ENCODE measurements around the gene MTMR1.

Gene MTMR1

GRCh38 chrX:150774798-150775568 is 81.8 kb downstream of the MTMR1 start:
- FAIRE-seq, result no peak
- no peak for DNase-seq (ENCODE audit: insufficient read length, low spot score)
- no peak for TF ChIP-seq CTCF (IDR thresholded peaks at IDR 0.05; ENCODE audit: insufficient read depth, missing control alignments)

GRCh38 chrX:150775569-150776350 is 82.6 kb downstream of the MTMR1 start:
- no peak for FAIRE-seq

GRCh38 chrX:150777328-150777992 is 84.3 kb downstream of the MTMR1 start:
- FAIRE-seq (no peak), DNase-seq (ENCODE audit: insufficient read length, low spot score) (no peak)
- no peak for TF ChIP-seq CTCF (IDR thresholded peaks at IDR 0.05; ENCODE audit: insufficient read depth, missing control alignments)

More at GRCh38 chrX:150775569-150776350, 82.6 kb downstream of the MTMR1 start:
- TF ChIP-seq CTCF (IDR thresholded peaks at IDR 0.05; ENCODE audit: insufficient read depth, missing control alignments), result no peak
- DNase-seq (ENCODE audit: insufficient read length, low spot score), result no peak

- FAIRE-seq (no peak), DNase-seq (ENCODE audit: insufficient read length, low spot score) (no peak)
- TF ChIP-seq CTCF (IDR thresholded peaks at IDR 0.05; ENCODE audit: insufficient read depth, missing control alignments), result no peak
These were observed 86.2 kb downstream of the MTMR1 start for GRCh38 chrX:150779385-150779784.

- no peak for TF ChIP-seq CTCF (IDR thresholded peaks at IDR 0.05; ENCODE audit: insufficient read depth, missing control alignments)
- DNase-seq (ENCODE audit: insufficient read length, low spot score) (no peak), FAIRE-seq (no peak)
These were observed 88.5 kb downstream of the MTMR1 start for GRCh38 chrX:150781677-150782076.

GRCh38 chrX:150790021-150790420 is 96.8 kb downstream of the MTMR1 start:
- FAIRE-seq (no peak), DNase-seq (ENCODE audit: insufficient read length, low spot score) (no peak)

More at GRCh38 chrX:150790021-150790420, 96.8 kb downstream of the MTMR1 start:
- TF ChIP-seq CTCF (IDR thresholded peaks at IDR 0.05; ENCODE audit: insufficient read depth, missing control alignments), result no peak

Measured in D721Med (cell line).